GM23338 (cell line): ENCODE measurements around the gene HMX2. TPM values are rescaled to one million over a fixed set of nuclear protein-coding genes. Genes with fewer than 3 reads are reported as not detected.

Experiments
- ATAC-seq: fragments of 200-7000 bp; cut with Tn5 transposase; 3 replicates; pipeline ENCODE4 v1.9.1; 2020
- DNase-seq: peaks from one replicate; pipeline ENCODE4 v3.0.0-alpha.2; 2015; ENCODE audit warnings: low spot score
- H2AFZ ChIP-seq: fragments of 200-600 bp; sonication (generic); 2 replicates; pipeline ENCODE4 v1.8.0; 2016; ENCODE audit warnings: antibody characterized with exemption, mild to moderate bottlenecking, moderate library complexity
- H3F3A ChIP-seq: fragments of 200-600 bp; sonication (generic); replicated peaks from 2 replicates; pipeline ENCODE4 v1.8.0; 2017; ENCODE audit warnings: antibody characterized with exemption, mixed run types, low read depth
- H3K27ac ChIP-seq: fragments of 200-600 bp; sonication (generic); 2 replicates; pipeline ENCODE4 v1.6.1; 2016; ENCODE audit warnings: low read depth
- H3K27me3 ChIP-seq: fragments of 200-600 bp; sonication (generic); 2 replicates; pipeline ENCODE4 v1.8.0; 2016; ENCODE audit warnings: mild to moderate bottlenecking, mixed run types, moderate library complexity; ENCODE audit not compliant: insufficient read depth
- H3K36me3 ChIP-seq: fragments of 200-600 bp; sonication (generic); 2 replicates; pipeline ENCODE4 v1.8.0; 2016; ENCODE audit warnings: mild to moderate bottlenecking; ENCODE audit not compliant: insufficient read depth
- H3K4me1 ChIP-seq: fragments of 200-600 bp; sonication (generic); 2 replicates; pipeline ENCODE4 v1.8.0; 2016; ENCODE audit warnings: mild to moderate bottlenecking, moderate library complexity; ENCODE audit not compliant: insufficient read depth
- H3K4me2 ChIP-seq: fragments of 200-600 bp; sonication (generic); 2 replicates; pipeline ENCODE4 v1.7.1; 2017; ENCODE audit warnings: mixed run types
- H3K4me3 ChIP-seq: fragments of 200-600 bp; sonication (generic); 2 replicates; pipeline ENCODE4 v1.6.1; 2016; ENCODE audit warnings: mixed run types
- H3K79me2 ChIP-seq: fragments of 200-600 bp; sonication (generic); replicated peaks from 2 replicates; pipeline ENCODE4 v1.8.0; 2017; ENCODE audit warnings: mild to moderate bottlenecking; ENCODE audit not compliant: insufficient read depth
- H3K9me2 ChIP-seq: fragments of 200-600 bp; sonication (generic); 2 replicates; pipeline ENCODE4 v1.8.0; 2017; ENCODE audit not compliant: insufficient read depth
- H4K20me1 ChIP-seq: fragments of 200-600 bp; sonication (generic); replicated peaks from 2 replicates; pipeline ENCODE4 v1.8.0; 2017; ENCODE audit warnings: mild to moderate bottlenecking; ENCODE audit not compliant: insufficient read depth
- H3K27ac Mint-ChIP-seq: 2 replicates; pipeline ENCODE4 v1.8.0; 2020; ENCODE audit warnings: inconsistent platforms, mild to moderate bottlenecking, moderate library complexity, mixed read lengths
- H3K27me3 Mint-ChIP-seq: 3 replicates; pipeline ENCODE4 v1.8.0; 2022; ENCODE audit warnings: low read depth, mild to moderate bottlenecking, moderate library complexity, mixed read lengths, inconsistent platforms; ENCODE audit not compliant: insufficient read depth, poor library complexity
- H3K36me3 Mint-ChIP-seq: 3 replicates; pipeline ENCODE4 v1.8.0; 2021; ENCODE audit warnings: low read depth, mild to moderate bottlenecking, inconsistent platforms, moderate library complexity, mixed read lengths
- H3K4me1 Mint-ChIP-seq: 3 replicates; pipeline ENCODE4 v1.8.0; 2020; ENCODE audit warnings: mild to moderate bottlenecking, inconsistent platforms, mixed read lengths
- H3K4me3 Mint-ChIP-seq: 3 replicates; pipeline ENCODE4 v1.8.0; 2021; ENCODE audit warnings: moderate library complexity, mild to moderate bottlenecking, inconsistent platforms, mixed read lengths
- H3K9me3 Mint-ChIP-seq: 3 replicates; pipeline ENCODE4 v1.8.0; 2020; ENCODE audit warnings: moderate library complexity, mild to moderate bottlenecking, inconsistent platforms, mixed read lengths
- CREB1 ChIP-seq: fragments of 250-450 bp; sonication (Bioruptor Pico); IDR thresholded peaks from 2 replicates; pipeline ENCODE4 v1.5.0; 2020; ENCODE audit warnings: low read depth, mild to moderate bottlenecking, moderate library complexity
- CTCF ChIP-seq, 2 experiments: fragments of 200-600 bp in 1 of 2; sonication (generic) in 1 of 2; conservative IDR thresholded peaks; 2 replicates each; pipeline versions ENCODE4 v1.5.1 to v1.6.1; 2016 to 2017; ENCODE audit warnings: antibody characterized with exemption in 2 of 2, low read depth in 2 of 2, mild to moderate bottlenecking in 2 of 2, moderate library complexity in 1 of 2
- ETS1 ChIP-seq: IDR thresholded peaks from 2 replicates; pipeline ENCODE4 v1.6.1; 2016; ENCODE audit warnings: antibody characterized with exemption
- EZH2 ChIP-seq: fragments of 200-600 bp; sonication (generic); IDR thresholded peaks from one replicate; pipeline ENCODE4 v1.8.0; 2017; ENCODE audit warnings: antibody characterized with exemption, mild to moderate bottlenecking, low read depth; ENCODE audit not compliant: unreplicated experiment
- EZH2phosphoT487 ChIP-seq: fragments of 200-600 bp; sonication (generic); IDR thresholded peaks from one replicate; pipeline ENCODE4 v1.8.1; 2018; ENCODE audit warnings: antibody characterized with exemption; ENCODE audit not compliant: unreplicated experiment
- JUNB ChIP-seq: IDR thresholded peaks from one replicate; pipeline ENCODE4 v1.6.1; 2016; ENCODE audit warnings: antibody characterized with exemption; ENCODE audit not compliant: unreplicated experiment
- NANOG ChIP-seq: IDR thresholded peaks from 2 replicates; pipeline ENCODE4 v1.6.1; 2016; ENCODE audit warnings: antibody characterized with exemption, borderline replicate concordance
- POLR2AphosphoS5 ChIP-seq: IDR thresholded peaks from 2 replicates; pipeline ENCODE4 v1.6.1; 2016; ENCODE audit warnings: antibody characterized with exemption, low read depth
- REST ChIP-seq: IDR thresholded peaks from one replicate; pipeline ENCODE4 v1.6.1; 2018; ENCODE audit warnings: antibody characterized with exemption; ENCODE audit not compliant: unreplicated experiment
- STAT1 ChIP-seq: IDR thresholded peaks from one replicate; pipeline ENCODE4 v1.6.1; 2016; ENCODE audit warnings: antibody characterized with exemption; ENCODE audit not compliant: unreplicated experiment
- ZNF114 ChIP-seq: fragments of 250-450 bp; sonication (Bioruptor Pico); IDR thresholded peaks from 2 replicates; pipeline ENCODE4 v1.5.0; 2020; ENCODE audit warnings: mild to moderate bottlenecking, moderate library complexity
- ZNF331 ChIP-seq: fragments of 250-450 bp; sonication (Bioruptor Pico); IDR thresholded peaks from 2 replicates; pipeline ENCODE4 v1.5.0; 2020; ENCODE audit warnings: low read depth, mild to moderate bottlenecking, moderate library complexity
- ZNF462 ChIP-seq: fragments of 250-450 bp; sonication (Bioruptor Pico); IDR thresholded peaks from 2 replicates; pipeline ENCODE4 v1.5.0; 2020; ENCODE audit warnings: mild to moderate bottlenecking, moderate library complexity
- polyA plus RNA-seq: library from polyadenylated mRNA; unstranded; fragments of >200 nt; fragmentation: Nextera tagmentation; extraction: Ambion mirVana; gene quantifications from 2 replicates; pipeline ENCODE4 v1.2.1, GENCODE V29; 2016
- total RNA-seq: library from RNA; depleted of rRNA; stranded (reverse); fragments of >200 nt; shearing (Covaris generic); gene quantifications from 2 replicates; pipeline ENCODE4 v1.2.3, GENCODE V29; 2014

Gene HMX2
- total and polyA plus RNA-seq, 2 experiments from 2014 or later, result 2.6 to 3.4 TPM

GRCh38 chr10:123183724-123184123 lies 35.8 kb downstream of the HMX2 start:
- Histone ChIP-seq H3K36me3 (no peaks in the 10 kb centered on the region; the same call in none of the 2 replicates), H3F3A (no peaks in the 10 kb centered on the region), H3K4me1 (no peaks in the 10 kb centered on the region), H3K27me3 (no peaks in the 10 kb centered on the region), H3K4me3 (no peak overlapping the region), H4K20me1 (peaks cover 11% of the 10 kb centered on the region; the same call in 1 of the 2 replicates), H3K79me2 (no peaks in the 10 kb centered on the region), H3K27ac (no peak overlapping the region), H3K4me2 (no peak overlapping the region), H2AFZ (no peak overlapping the region), H3K9me2 (no peaks in the 10 kb centered on the region)
- Mint-ChIP-seq H3K9me3 (peaks cover 6% of the 10 kb centered on the region; the same call in 2 of the 3 replicates), H3K27ac (no peak overlapping the region), H3K36me3 (peaks cover 16% of the 10 kb centered on the region; the same call in 2 of the 3 replicates), H3K4me1 (no peaks in the 10 kb centered on the region), H3K27me3 (peaks cover 4% of the 10 kb centered on the region), H3K4me3 (no peak overlapping the region)
- TF ChIP-seq ZNF114 (CRISPR knock-in tag) (no peak), JUNB (no peak), NANOG (no peak), CREB1 (CRISPR knock-in tag) (no peak), EZH2phosphoT487 (no peak), STAT1 (no peak), REST (no peak), ZNF331 (no peak), CTCF (conservative IDR thresholded peaks at IDR 0.05; ENCODE audit: low read depth in 2 of 2) (no peak), POLR2AphosphoS5 (no peak), ZNF462 (CRISPR knock-in tag) (no peak), ETS1 (no peak), EZH2 (no peak)
- no peak for ATAC-seq
- no peak for DNase-seq
